ENCODE results near the gene ACKR1.

DNA sequence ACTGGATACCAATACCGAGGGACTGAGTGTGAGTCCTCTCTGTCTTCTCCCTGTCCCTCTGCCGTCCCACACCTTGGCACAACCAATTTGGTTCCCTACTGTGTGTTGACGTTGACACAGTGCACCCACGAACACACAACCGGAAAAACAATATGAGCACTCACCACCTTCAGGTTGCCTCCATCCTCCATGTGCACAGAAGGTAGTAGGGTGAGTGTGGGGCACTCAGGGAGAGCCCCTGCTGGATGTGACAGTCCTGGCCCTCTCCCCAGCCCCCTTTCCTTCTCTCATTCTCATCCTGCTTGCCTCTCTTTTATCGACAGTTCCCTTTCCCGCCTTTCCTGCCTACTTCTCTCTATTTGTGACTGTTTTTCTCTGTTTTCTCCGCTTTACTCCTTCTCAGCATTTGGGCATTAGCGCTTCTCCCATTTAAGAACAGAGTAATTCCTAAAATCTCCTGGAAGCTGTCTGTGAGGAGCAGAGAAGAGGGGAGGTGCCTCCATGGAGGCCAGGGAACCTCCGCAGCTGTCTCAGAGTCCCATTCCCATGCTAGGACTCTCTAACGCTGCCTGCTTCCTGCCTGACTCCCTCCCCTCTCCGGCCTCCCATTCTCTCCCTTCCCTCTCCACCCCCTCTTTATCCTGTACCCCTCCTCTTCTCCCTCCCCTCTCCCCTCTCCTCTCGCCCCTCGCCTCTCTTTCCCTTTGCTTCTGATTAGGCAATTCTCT, 16.9 kb upstream of the ACKR1 start:
- TF ChIP-seq, protein P1, sequence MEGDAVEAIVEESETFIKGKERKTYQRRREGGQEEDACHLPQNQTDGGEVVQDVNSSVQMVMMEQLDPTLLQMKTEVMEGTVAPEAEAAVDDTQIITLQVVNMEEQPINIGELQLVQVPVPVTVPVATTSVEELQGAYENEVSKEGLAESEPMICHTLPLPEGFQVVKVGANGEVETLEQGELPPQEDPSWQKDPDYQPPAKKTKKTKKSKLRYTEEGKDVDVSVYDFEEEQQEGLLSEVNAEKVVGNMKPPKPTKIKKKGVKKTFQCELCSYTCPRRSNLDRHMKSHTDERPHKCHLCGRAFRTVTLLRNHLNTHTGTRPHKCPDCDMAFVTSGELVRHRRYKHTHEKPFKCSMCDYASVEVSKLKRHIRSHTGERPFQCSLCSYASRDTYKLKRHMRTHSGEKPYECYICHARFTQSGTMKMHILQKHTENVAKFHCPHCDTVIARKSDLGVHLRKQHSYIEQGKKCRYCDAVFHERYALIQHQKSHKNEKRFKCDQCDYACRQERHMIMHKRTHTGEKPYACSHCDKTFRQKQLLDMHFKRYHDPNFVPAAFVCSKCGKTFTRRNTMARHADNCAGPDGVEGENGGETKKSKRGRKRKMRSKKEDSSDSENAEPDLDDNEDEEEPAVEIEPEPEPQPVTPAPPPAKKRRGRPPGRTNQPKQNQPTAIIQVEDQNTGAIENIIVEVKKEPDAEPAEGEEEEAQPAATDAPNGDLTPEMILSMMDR (IDR thresholded peaks at IDR 0.05): no peak
- TF ChIP-seq POLR2A (IDR thresholded peaks at IDR 0.05): no peak

Measured in adrenal gland (tissue), 5 donors.